HG02642 (cell line): ENCODE results near the gene BLOC1S1.
A peak's percentile ranks its signal among the peaks of the same experiment; 100 is the strongest.

ENCODE experiments used
- ATAC-seq: cut with Tn5 transposase; IDR thresholded peaks from one replicate; pipeline ENCODE4 v1.9.1; 2021; ENCODE audit warnings: mild to moderate bottlenecking; ENCODE audit not compliant: unreplicated experiment, poor library complexity

Gene BLOC1S1

DNA sequence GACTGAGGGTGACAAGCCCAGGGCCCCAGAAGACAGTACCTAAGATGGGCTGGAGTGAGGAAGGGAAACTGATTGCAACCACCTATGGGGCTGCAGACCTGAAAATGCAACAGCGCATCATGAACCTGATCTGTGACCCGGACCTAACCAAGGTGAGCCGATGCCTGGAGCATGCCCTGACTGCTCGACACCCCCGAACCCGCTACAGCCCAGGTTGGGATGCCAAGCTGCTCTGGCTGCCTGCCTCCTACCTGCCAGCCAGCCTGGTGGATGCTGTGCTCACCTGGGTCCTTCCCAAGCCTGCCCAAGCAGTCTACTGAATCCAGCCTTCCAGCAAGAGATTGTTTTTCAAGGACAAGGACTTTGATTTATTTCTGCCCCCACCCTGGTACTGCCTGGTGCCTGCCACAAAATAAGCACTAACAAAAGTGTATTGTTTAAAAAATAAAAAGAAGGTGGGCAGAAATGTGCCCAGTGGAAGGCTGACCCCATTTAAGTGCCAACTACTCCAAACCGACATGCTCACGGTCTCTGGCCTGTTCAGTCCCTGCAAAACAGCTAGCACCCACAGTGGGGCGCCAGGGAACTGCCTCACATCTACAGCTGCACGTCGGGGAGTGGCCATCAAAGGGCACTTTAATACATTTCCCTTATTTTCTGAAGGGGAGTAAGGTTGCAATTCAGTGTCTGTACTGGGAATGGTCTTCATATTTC is 8.5 kb downstream of the BLOC1S1 start:
- no peak for ATAC-seq

DNA sequence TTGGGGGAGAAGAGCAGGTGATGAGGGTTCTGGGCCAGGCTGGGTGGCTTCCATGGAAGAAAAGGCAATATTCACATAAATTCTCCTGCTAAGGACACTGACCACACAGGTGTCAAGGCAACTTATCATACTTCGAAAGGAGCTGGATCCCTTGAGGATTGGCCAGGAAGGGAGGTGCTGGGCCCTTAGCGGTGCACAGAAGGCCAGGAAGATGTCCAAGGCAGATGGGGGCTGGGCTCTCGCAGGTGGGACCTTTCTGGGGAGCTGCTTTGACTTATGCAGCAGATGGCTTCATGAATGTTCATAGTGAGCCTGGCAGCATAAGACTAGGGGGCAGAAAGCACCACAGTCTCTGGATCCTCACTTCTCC is 9.1 kb downstream of the BLOC1S1 start:
- ATAC-seq, result no peak

DNA sequence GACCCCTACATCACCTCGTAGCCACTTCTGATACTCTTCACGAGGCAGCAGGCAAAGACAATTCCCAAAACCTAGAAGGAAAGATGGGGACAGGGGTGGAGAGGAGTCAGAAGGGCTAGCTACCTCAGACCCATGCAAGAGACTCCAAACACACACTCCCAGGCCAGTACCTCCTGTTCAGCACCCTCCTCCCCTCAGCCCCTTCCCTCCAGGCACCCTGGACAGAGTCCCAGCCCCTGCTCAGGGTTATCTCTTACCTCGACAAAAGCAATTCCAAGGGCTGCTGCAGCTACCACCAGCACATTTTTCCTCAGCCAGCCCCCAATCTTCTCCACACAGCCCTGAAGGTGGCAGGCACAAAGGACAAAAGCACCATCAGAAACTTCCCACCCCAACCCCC is 9.7 kb downstream of the BLOC1S1 start:
- no peak for ATAC-seq

DNA sequence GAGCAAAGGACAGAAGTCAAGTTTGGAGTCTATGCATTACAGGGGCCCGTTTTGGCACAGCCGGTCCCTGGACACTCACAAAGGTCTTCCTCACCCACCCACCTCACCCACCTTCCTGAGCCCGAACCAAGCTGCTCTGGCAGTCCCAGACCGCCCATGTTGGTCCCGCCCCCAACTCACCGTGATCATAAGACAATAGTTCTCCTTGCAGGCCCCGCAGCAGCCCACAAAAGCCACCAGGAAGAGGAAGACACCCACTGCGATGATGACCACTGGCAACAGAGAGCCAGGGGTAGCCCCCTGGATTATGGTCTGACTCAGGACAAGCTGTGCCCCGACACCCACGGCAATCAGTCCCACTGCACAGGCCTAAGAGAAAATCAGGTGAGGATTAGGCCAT is 11.1 kb downstream of the BLOC1S1 start:
- ATAC-seq, result no peak

DNA sequence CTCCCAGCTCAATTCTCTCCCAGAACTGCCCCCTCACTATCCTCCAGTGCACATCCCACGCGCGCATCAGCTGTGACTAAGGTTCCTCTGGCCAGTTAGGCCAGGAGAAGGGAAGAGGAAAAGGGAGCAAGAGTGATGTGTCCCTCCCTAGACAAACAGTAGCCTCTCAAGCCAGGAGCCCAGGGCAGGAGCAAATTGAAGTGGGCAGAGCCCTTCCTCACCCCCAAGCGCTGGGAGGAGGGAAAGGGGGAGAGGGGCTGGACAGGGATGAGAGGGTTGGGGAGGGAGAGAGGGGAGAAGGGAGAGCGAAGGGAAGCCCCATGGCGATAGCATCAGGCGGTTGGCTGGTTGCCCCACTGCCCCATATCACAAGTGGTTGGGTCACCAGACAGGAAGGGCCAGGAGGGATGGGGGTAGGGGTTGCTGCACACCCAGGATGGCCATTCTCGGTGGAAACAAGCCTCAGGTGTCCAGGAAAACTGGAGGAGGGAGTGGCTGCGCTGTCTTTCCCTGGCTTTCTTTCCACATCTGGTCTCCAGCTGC is 11.9 kb downstream of the BLOC1S1 start:
- ATAC-seq, result no peak

DNA sequence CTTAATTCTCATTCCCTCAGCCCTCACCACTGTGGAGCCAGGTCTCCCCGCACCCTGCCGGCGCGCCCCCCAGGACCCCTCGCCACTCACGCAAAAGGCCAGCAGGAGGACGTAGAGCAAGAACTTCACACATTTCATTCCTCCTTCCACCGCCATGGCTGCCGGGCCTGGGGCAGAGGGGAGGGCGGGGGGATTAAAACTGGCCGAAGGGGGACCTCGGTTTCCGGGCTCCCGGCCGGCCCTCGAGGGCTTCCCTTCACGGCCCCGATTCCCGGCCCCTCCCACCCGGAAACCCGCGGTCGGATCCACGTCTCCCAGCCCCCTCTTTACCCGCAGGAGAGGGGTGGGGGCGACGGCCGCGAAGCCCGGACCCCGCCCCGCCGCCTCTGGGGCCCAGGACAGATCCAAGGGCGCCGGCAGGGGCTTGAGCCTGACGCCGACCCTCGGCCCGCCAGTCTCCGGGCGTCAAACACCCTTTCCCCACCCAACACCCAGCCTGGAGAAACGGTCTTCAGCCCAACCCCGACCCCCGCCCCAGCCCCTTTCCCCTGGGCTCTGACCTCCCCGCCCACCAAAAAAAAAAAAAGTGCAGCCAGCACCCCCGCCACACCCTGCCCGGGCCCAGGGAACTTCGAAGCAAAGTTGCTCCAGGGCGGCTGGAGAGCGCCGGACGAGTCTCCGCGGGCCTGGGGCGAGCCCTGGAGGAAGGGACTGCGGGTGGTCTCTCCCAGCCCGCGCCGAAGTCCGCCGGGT is 12.5 kb downstream of the BLOC1S1 start:
- peak; percentile 6 for ATAC-seq

DNA sequence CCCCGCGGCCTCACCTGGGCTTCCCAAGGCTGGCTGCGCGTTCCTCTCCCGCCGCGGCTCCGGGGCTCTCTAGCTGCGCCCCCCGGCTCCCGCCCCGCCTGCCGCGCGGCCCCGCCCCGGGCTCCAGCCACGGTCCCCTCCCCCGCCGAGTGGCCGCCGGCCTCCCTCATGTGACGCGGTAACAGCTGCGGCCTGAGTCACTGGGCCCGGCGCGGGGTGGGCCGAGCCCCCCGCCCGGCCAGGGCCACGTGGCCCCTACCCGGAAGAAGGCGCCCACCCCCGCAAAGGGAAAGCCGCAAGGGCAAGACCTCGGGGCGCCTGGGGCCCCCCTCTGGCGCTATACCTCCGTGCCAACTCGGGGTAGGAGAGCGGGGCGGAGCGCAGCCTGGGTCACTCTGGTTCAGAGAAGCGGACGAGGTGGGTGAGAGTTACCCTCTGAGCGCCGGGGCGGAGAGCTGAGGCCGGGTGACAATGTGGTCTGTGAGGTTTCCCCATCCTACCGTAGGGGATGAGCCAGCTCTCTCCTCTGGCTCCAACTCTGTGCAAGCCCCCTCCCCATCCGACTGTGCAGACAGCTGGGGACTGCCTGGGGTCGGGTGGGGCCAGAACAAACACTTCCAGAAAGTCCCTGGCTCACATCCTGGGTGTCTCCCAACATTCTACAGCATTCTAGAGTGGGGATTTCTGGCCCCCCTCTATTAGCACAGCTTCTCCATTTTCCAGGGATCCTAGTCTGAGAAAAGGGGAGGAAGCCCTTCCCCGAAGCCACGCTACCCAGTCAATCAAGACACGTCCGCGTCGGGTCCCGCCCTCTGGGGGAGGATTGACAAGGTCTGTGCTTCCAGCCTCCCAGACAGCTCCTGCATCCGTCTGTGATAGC is 13.3 kb downstream of the BLOC1S1 start, which contains the start of gene CD63:
Gene CD63 (minus strand): TSS at position 71 of the 880 bp plus-strand sequence. CDS start 668 bp downstream, outside the sequence.
- peak; percentile 75 for ATAC-seq

DNA sequence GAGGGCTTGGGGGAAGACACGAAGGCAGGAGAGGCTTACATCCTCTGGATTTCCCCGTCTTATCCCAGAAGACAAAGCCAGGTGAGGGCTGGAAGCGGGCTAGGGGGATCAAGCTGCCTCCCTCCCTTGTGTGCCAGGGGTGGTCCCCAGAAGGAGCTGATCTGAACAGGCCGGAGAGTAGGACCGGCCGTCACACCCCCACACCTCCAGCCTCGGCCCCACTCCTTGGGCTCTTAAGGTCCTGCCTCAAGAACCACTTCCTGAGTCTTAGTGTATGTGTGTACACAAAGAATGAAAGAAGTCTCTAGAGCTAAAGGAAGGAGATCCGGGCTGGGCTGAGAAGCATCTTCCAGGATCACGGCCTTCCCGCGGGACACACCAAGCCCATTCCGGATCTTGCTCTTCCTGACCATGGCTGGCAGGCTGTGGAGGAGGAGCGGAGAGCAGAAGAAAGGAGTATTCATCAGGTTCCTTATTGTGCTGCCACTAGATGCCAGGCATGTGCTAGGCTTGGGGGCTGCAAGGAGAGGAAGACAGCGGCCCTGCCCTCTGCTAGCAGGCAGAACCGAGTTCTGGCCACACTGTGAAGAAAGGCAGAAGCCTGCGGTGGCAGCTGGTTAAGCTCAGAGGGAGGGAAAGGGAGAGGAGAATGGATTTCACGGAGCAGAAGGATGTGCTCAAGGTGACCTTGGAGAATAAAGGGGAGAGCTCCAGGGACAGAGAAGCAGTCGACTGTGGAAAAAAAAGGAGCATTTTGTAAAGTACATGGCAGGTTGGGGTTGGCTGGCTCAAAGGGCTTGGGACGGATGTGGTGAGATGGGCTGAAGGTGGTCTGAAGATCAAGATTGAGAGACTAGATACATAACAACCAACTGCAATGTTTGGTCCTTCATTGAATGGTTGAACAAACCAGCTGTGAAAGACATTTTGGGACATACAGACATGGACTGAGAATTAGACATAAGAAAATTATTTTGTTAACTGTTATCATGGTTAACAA is 14.3 kb downstream of the BLOC1S1 start:
- peak; percentile 36 for ATAC-seq

DNA sequence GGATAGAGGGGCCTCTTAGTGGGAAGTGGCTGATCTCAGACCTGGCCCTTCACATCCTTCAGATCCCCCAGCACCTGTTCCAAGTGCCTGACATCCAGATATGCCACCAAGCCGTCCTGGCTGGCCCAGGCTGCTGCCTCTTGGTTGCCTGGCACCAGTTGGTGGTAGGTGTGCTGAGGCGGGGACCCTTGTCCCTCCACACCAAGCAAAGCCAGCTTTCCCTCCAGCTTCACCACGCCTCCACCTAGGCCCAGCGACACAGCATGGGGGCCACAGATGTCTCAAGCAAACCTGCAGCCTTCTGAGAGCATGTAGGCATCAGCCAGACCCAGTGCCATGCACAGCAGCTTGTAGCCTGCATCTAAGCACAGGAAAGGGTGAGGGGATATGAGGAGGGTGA is 16.4 kb downstream of the BLOC1S1 start:
- no peak for ATAC-seq

DNA sequence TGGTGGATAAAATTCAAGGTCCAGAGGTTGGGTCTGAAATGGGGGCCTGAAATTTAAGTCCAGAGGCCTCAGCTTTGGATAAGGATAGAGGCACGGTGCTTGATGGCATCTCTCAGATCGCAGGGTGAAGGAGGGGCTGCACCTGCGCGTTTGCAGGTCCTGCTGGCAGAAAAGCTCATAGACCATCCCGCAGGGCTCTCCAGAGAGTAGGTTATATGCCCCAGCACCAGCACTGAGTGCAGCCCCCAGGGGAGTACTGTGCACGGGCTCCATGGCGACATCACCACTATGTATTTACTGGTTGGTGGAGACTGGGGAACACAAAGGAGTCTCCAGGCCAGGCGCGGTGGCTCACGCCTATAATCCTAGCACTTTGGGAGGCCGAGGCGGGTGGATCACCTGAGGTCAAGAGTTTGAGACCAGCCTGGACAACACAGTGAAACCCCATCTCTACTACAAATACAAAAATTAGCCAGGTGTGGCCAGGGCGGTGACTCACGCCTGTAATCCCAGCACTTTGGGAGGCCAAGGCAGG is 17.2 kb downstream of the BLOC1S1 start:
- ATAC-seq, result no peak

DNA sequence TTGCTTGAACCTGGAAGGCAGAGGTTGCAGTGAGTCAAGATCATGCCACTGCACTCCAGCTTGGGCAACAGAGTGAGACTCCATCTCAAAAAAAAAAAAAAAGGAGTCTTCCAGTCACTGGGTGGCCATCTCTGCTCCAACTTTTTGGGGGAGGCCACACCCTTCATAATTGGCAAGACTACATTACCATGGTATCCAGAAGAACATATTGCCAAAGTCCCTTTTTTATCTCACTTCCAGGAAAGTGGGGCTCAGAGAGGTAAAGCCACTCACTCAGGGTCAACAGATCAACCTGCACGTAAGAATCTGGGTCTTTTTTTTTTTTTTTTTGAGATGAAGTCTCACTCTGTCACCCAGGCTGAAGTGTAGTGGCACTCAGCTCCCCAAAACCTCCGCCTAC is 18.0 kb downstream of the BLOC1S1 start:
- ATAC-seq, result no peak

DNA sequence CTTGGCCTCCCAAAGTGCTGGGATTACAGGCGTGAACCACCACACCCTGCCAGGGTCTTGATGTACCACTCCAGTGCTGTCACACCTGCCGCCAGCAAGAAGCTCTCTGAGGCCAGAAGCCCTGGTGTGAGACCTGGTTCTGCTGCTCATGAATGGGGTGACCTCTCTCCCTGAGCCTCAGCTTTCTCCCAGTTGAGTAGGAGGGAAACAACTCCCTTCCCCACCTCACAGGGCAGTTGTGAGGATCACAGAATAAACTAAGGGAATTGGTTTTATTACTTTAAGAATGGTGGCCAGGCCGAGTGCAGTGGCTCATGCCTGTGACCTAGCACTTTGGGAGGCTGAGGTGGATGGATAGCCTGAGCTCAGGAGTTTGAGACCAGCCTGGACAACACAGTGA is 18.7 kb downstream of the BLOC1S1 start:
- ATAC-seq, result no peak

DNA sequence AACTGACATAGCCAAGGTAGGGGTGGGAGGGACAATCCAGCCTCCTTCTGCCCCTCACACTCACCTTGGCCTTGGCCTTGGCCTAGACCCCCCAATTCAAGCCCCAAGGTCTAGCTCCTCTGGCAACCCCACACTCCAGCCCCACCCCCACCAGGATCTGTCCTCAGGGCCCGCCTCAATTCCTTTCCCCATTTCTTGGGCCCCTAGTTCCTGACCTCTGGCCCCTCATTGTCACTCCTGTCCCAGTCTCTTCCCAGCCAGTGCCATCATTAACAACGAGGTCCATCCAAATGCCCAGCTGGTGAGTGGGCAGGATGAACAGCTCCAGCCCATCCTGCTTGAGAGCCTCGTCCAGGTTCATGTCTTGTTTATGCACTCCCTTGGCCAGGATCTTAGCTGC is 20.2 kb downstream of the BLOC1S1 start:
- no peak for ATAC-seq

DNA sequence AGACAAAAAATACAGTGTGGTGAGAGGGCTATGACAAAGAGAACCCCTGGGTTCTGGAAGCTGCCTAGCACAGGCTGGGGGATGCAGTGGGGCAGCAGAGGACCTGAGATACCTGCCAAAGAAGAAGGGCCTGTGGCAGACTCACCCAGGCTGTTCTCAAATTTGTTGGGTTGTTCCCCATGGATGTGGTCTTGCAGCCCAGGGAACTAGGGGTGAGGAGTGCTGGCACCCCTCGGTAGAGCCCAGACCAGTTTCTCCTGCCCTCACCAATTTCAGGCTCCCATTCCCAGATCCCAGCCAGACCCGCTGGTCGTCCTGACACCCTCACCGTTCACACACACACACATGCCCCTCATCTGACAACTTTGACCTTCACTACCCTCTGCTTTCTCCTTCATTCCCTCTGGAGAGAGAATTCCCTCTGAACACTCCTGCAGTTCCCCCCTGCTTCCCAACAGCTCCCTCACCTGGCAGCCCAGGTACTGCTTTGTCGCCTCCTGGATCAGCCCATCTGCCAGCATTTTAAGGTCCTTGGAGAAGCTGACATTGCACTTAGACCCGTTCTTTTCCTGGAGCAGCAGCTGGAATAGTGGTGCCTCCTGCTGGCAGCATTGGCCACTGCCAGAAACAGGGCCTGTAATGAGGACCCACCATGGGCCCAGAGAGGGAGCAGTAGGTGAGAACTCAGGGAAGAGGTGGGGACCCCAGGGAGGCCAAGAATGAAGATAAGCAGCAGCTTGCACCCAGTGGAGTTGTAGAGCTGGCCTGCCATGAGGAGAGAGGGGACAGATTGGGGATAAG is 21.1 kb downstream of the BLOC1S1 start:
- ATAC-seq, result peak; percentile 37

DNA sequence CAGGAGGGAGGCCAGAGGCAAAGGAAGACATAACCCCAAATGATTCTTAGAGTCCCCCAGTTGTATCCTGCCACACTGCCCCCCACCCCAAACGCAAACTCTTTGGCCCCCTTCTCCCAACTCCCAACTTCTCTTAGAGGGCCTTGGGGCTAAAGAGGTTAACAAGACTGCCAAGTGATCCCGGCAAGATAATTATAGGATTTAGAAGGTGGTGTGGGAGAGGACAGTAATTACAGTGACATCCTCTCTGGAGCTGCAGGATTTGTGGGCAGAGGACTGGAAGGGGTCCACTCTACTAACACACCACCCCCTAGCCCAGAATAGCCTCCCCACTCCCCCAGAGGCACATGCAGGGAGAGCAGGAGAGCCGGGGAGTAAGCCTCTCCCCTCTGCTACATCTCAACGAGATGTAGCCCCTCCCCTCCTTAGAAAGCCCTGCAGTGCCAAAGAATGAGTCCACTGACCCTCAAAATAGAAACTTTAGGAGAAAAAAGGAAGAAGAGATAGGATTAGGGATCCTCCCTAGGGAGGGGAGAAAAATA is 21.8 kb downstream of the BLOC1S1 start:
- ATAC-seq, result no peak

DNA sequence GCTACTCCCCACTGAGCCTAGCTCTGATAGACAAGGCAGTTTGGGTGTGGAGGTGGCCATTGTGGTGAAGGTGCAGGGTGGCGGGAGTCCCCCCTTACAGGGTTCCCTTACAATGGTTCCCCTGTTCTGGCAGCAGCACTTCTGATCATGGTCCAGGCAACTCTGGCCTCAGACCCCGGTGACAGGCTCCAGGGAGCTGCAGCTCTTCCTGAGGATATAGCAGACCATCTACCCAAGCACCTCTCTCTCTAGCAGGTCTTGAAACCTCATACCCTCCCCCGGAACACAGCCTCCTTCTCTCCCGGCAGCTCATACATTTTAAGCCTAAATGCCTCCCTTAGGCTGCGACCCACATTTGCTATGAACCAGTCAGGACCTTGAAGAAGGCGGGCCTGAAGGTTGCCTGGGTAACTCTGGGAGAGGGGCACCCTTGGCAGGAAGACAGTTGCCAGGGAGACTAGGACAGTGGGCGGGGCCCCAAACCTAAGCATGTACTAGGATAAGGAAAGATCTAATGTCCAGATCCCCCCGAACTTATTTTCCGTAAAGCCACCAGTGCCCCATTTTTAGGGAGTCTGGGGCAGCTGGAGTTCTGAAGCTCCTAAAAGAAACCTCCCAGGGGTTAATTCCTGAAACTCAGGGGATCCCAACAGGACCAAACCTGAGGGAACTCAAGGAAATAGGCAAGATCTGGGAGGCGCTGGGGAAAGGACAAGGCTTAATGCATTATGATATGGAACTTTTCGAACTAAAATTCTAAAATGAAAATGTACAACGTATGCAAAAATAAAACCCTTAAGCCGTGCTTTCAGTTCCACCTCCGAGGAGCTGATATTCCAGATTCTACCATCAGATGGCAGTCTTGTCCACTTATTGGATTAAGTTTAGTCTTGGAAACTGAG is 22.5 kb downstream of the BLOC1S1 start:
- peak; percentile 86 for ATAC-seq

DNA sequence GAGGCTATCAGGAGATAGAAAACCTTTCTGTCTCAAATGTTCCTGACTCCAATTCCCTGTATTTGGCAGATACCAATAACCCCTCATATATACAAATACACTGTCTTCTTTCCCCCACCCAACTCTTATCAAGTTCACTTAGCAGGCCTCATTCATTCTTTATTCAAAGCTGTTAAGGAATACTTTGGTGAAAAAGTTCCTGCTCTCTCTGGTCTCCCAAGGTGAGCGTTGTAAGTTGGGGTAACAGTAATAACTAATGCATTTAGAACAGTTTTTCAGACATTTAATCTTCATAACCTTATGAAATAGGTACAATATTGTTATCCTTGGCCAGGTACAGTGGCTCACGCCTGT is 23.2 kb downstream of the BLOC1S1 start:
- no peak for ATAC-seq
